Activated naive CD4-positive, alpha-beta T cell treated with anti-CD3 and anti-CD28 coated beads for 36 hours (primary cell): ENCODE measurements around the gene CMTM8. TPM values are rescaled to one million over a fixed set of nuclear protein-coding genes. Genes with fewer than 3 reads are reported as not detected.
A peak's percentile ranks its signal among the peaks of the same experiment; 100 is the strongest.

Source experiments
- CTCF ChIA-PET: fragments of 350-600 bp; sonication (Branson Sonifier 250); formaldehyde crosslinking; loops from one replicate; lab custom pipeline; 2021; ENCODE audit warnings: antibody characterized with exemption; lab: Charles Lee
- DNase-seq: peaks from one replicate; pipeline ENCODE4 v3.0.0-alpha.2; 2020
- H3K27ac Mint-ChIP-seq: one replicate; pipeline ENCODE4 v1.8.0; 2021; ENCODE audit warnings: mild to moderate bottlenecking, mixed read lengths
- H3K27me3 Mint-ChIP-seq: one replicate; pipeline ENCODE4 v1.8.0; 2021; ENCODE audit warnings: low read depth, mixed read lengths
- H3K36me3 Mint-ChIP-seq: one replicate; pipeline ENCODE4 v1.8.0; 2021; ENCODE audit warnings: low read depth, mixed read lengths
- H3K4me1 Mint-ChIP-seq: one replicate; pipeline ENCODE4 v1.8.0; 2021; ENCODE audit warnings: low read depth, mixed read lengths
- H3K4me3 Mint-ChIP-seq: one replicate; pipeline ENCODE4 v1.8.0; 2021; ENCODE audit warnings: mild to moderate bottlenecking, moderate library complexity, mixed read lengths
- H3K9me3 Mint-ChIP-seq: one replicate; pipeline ENCODE4 v1.8.0; 2021; ENCODE audit warnings: mixed read lengths
- intact Hi-C: fragments of 100-400 bp; cut with micrococcal nuclease; formaldehyde crosslinking; loops from one replicate; pipeline ENCODE4 v1.15.1; 2023
- total RNA-seq, 2 experiments: library from RNA; stranded (reverse); gene quantifications; one replicate each; pipeline ENCODE4 v1.2.3, GENCODE V29; 2021

CMTM8 gene
- total RNA-seq, 2 experiments from 2014 or later, result 16.0 to 19.1 TPM

DNA sequence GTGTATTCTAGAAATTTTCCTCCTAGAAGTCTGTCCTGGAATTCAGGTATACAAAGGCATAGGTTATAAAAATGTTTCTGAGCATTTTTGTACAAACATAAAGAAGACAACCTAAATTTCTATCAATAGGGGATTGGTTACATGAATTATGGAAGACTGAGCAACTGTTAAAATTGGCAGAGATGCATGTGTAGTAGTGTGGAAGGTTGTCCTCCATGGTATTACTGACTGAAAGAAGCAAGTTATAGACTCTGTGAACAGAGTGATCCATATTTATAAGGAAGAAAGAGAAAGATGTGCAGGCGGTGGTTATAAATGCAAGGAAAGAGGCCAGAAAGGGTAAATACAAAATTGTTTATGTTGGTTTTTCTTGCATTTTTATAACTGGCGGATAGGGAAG is 114.9 kb downstream of the CMTM8 start:
- Mint-ChIP-seq H3K9me3 (no peaks in the 10 kb centered on the region), H3K27me3 (no peaks in the 10 kb centered on the region), H3K4me3 (no peak overlapping the region), H3K4me1 (peaks cover 7% of the 10 kb centered on the region), H3K36me3 (peaks cover 4% of the 10 kb centered on the region), H3K27ac (no peak overlapping the region)
- intact Hi-C loops, result no loop called here
- CTCF ChIA-PET, result interaction anchor here (0.6 to 0.7 kb wide), 2 partner anchors 10 to 37 kb away, joined by 3 to 7 read pairs; no protein-coding TSS in a partner anchor
- DNase-seq, result no peak

GRCh38 chr3:32354362-32354778 is 115.9 kb downstream of the CMTM8 start:
- intact Hi-C loops, result no loop called here
- CTCF ChIA-PET, result interaction anchor here (0.7 kb wide), 1 partner anchor 11 kb away, joined by 7 read pairs; no protein-coding TSS in a partner anchor
- Mint-ChIP-seq H3K4me3 (no peak overlapping the region), H3K27ac (no peak overlapping the region), H3K9me3 (no peaks in the 10 kb centered on the region), H3K36me3 (peaks cover 4% of the 10 kb centered on the region), H3K4me1 (peaks cover 2% of the 10 kb centered on the region), H3K27me3 (no peaks in the 10 kb centered on the region)
- DNase-seq, result no peak

DNA sequence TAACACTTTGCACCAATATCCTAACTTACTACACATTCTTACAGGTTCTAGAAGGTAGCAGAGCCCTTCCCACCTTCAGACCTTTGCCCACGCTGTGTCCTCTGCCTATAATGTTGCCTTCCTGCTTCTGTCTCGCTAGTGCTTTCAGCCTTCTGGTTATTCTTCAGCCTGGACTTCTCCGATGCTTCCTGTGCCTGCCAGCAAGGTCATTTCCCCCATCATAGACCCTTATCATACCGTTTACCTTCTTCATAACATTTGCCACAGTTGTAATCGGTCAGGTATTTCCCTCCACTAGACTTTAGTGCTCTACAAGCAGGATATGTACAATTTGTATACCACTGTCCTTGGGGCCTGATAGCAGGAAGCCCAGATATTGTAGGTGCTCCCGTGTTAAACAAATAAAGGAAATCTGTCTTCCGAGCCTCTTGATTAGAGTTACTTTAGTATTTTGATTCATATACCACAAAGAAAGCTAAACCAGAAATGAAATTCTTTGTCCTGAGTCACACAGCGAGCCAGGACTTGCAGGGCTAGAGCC is 117.3 kb downstream of the CMTM8 start:
- Mint-ChIP-seq H3K9me3 (no peaks in the 10 kb centered on the region), H3K27ac (no peak overlapping the region), H3K36me3 (peaks cover 4% of the 10 kb centered on the region), H3K4me1 (no peaks in the 10 kb centered on the region), H3K27me3 (no peaks in the 10 kb centered on the region), H3K4me3 (no peak overlapping the region)
- CTCF ChIA-PET, result no interaction called here
- intact Hi-C loops, result no loop called here
- no peak for DNase-seq

DNA sequence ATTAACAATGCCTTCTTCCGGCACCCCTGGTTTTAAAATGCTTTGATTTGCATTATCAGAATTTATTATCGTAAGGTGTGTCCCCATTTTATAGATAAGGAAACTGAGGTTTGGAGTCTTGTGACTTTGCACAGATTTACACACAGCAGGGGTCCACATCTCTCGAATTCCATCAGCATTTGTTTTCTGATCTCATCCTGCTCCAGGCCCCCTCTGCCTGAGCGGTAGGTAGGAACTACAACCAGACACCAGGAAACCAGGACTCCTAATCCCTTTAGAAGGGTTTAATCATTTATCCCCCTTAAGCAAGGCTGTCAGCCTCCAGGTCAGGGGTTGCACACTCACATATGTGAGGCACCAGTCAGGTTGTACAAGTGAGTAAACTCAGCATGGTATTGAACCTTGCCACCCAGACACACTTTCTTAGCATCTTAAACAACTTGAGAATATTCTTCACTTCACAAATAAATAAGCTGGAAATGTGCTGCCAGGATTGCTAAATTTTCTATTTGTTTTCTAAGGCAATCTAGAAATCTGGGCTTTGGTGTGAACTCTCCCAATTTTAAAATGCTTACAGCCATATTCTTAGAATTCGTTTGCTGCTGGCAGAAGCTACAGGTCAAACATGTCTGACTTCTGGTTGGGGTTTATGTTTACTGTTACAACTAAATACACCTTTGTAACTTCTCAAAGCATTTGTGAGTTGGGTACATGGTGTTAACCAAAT is 121.4 kb downstream of the CMTM8 start:
- DNase-seq, result no peak
- Mint-ChIP-seq H3K27me3 (no peaks in the 10 kb centered on the region), H3K4me1 (no peaks in the 10 kb centered on the region), H3K36me3 (peaks cover 4% of the 10 kb centered on the region), H3K27ac (no peak overlapping the region), H3K4me3 (no peak overlapping the region), H3K9me3 (no peaks in the 10 kb centered on the region)
- intact Hi-C loops, result no loop called here
- CTCF ChIA-PET, result no interaction called here

DNA sequence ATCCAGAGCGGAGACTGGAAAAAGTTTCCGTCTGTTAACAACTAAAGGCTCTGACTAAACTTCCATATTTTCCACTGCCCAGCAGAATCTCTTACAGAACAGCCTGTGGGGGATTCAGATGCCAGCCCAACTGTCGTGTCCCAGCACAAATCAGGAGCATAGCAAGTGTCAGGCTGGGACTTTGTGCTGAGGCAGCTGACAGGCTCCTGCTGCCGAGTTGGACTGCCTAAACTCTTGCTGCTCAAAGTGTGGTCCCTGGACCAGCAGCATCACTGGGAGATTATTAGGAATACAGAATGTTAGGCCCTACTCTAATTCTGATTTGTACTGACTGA is 122.0 kb downstream of the CMTM8 start:
- DNase-seq, result no peak
- Mint-ChIP-seq H3K36me3 (peaks cover 4% of the 10 kb centered on the region), H3K4me3 (no peak overlapping the region), H3K27ac (no peak overlapping the region), H3K27me3 (no peaks in the 10 kb centered on the region), H3K4me1 (no peaks in the 10 kb centered on the region), H3K9me3 (no peaks in the 10 kb centered on the region)
- intact Hi-C loops, result no loop called here
- CTCF ChIA-PET, result no interaction called here

GRCh38 chr3:32366638-32367397 is 128.3 kb downstream of the CMTM8 start:
- H3K27ac Mint-ChIP-seq, result no peak overlapping the region
- DNase-seq, result no peak
- no peak overlapping the region for H3K4me3 Mint-ChIP-seq
- H3K27me3 Mint-ChIP-seq, result no peaks in the 10 kb centered on the region
- no peaks in the 10 kb centered on the region for H3K9me3 Mint-ChIP-seq
- no peaks in the 10 kb centered on the region for H3K36me3 Mint-ChIP-seq
- intact Hi-C loops, result no loop called here
- CTCF ChIA-PET, result interaction anchor here (1.0 to 1.5 kb wide), 2 partner anchors 10 to 536 kb away, joined by 3 to 5 read pairs; no protein-coding TSS in a partner anchor
- H3K4me1 Mint-ChIP-seq, result peaks cover 19% of the 10 kb centered on the region

GRCh38 chr3:32367442-32367841 is 129.0 kb downstream of the CMTM8 start:
- no peak overlapping the region for H3K27ac Mint-ChIP-seq
- no peaks in the 10 kb centered on the region for H3K36me3 Mint-ChIP-seq
- no peak overlapping the region for H3K4me3 Mint-ChIP-seq
- CTCF ChIA-PET, result interaction anchor here (1.0 to 1.5 kb wide), 2 partner anchors 9 to 536 kb away, joined by 3 to 5 read pairs; no protein-coding TSS in a partner anchor
- DNase-seq, result no peak
- H3K9me3 Mint-ChIP-seq, result no peaks in the 10 kb centered on the region
- no peaks in the 10 kb centered on the region for H3K27me3 Mint-ChIP-seq
- intact Hi-C loops, result no loop called here
- H3K4me1 Mint-ChIP-seq, result peaks cover 25% of the 10 kb centered on the region

- Mint-ChIP-seq H3K27ac (peak overlapping the region; percentile 92), H3K9me3 (no peaks in the 10 kb centered on the region), H3K27me3 (no peaks in the 10 kb centered on the region), H3K36me3 (no peaks in the 10 kb centered on the region), H3K4me1 (peaks cover 39% of the 10 kb centered on the region), H3K4me3 (peak overlapping the region; percentile 1)
- peak; percentile 54 for DNase-seq
- intact Hi-C loops, result loop anchor here (1.0 to 10.0 kb wide), 7 partner anchors 75 to 293 kb away; partner anchors contain the start of genes CMTM6, CMTM8 and DYNC1LI1
- CTCF ChIA-PET, result interaction anchor here (0.7 to 7.1 kb wide), 17 partner anchors 10 to 194 kb away, joined by 3 to 110 read pairs (median 4); no protein-coding TSS in a partner anchor
Measured at GRCh38 chr3:32371461-32372212, 133.2 kb downstream of the CMTM8 start.

DNA sequence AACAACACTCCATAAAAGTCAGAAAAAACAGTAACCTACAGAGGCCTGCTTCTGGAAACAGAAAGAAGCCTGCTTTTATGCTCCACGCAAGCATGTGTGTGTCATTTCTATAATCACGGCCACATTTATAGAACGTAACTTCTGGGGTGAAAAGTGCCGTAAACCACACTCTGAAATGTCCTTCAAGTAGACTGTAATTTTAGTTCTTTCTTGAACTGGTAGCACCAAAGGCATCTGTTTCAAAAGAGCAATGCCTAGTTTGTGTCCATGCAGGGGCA is 133.7 kb downstream of the CMTM8 start:
- Mint-ChIP-seq H3K9me3 (no peaks in the 10 kb centered on the region), H3K4me1 (peaks cover 37% of the 10 kb centered on the region), H3K36me3 (no peaks in the 10 kb centered on the region), H3K4me3 (peak overlapping the region; percentile 1), H3K27me3 (no peaks in the 10 kb centered on the region), H3K27ac (peak overlapping the region; percentile 92)
- peak; percentile 31 for DNase-seq
- intact Hi-C loops, result loop anchor here (2.0 to 10.0 kb wide), 3 partner anchors 133 to 293 kb away; partner anchors contain the start of genes CMTM8 and DYNC1LI1
- CTCF ChIA-PET, result interaction anchor here (0.9 to 7.1 kb wide), 12 partner anchors 10 to 195 kb away, joined by 3 to 110 read pairs (median 4); no protein-coding TSS in a partner anchor

DNA sequence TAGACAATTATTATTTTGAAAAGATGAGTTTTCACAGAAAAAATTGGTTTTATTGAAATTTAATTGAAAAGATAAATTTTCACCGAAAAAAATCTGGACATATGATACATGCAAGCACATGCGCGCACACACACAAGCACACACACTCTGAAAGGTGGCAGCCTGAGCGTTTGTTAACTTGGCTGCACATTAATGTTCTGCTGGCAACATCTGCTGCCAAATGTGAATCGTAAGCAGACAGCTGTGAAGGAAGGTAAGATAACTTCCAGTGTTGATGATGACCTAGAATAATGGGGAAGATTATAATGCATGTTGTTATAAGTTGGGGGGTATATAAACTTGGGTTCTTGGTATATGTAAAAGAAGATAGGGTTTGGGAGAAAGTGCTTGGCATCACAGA is 134.8 kb downstream of the CMTM8 start:
- Mint-ChIP-seq H3K4me3 (no peak overlapping the region), H3K27me3 (no peaks in the 10 kb centered on the region), H3K9me3 (no peaks in the 10 kb centered on the region), H3K27ac (peak overlapping the region; percentile 46), H3K4me1 (peaks cover 35% of the 10 kb centered on the region), H3K36me3 (no peaks in the 10 kb centered on the region)
- CTCF ChIA-PET, result interaction anchor here (0.6 to 7.1 kb wide), 5 partner anchors 10 to 195 kb away, joined by 3 to 110 read pairs (median 9); partner anchors contain the start of gene CMTM7
- no peak for DNase-seq
- intact Hi-C loops, result loop anchor here (2.0 to 10.0 kb wide), 3 partner anchors 134 to 292 kb away; partner anchors contain the start of genes CMTM8 and DYNC1LI1

GRCh38 chr3:32373844-32374243 is 135.4 kb downstream of the CMTM8 start:
- H3K36me3 Mint-ChIP-seq, result no peaks in the 10 kb centered on the region
- H3K4me3 Mint-ChIP-seq, result no peak overlapping the region
- no peak overlapping the region for H3K27ac Mint-ChIP-seq
- intact Hi-C loops, result loop anchor here (2.0 to 10.0 kb wide), 5 partner anchors 39 to 291 kb away; partner anchors contain the start of genes CMTM8 and DYNC1LI1
- H3K4me1 Mint-ChIP-seq, result peaks cover 35% of the 10 kb centered on the region
- DNase-seq, result no peak
- no peaks in the 10 kb centered on the region for H3K9me3 Mint-ChIP-seq
- no peaks in the 10 kb centered on the region for H3K27me3 Mint-ChIP-seq
- CTCF ChIA-PET, result interaction anchor here (0.6 to 7.1 kb wide), 14 partner anchors 9 to 196 kb away, joined by 3 to 110 read pairs (median 8); partner anchors contain the start of gene CMTM7
